GM10266 (cell line): ENCODE data around the gene CASP12.

ENCODE experiments used
- DNase-seq: peaks from one replicate; pipeline ENCODE4 v3.0.0; 2012; ENCODE audit errors: extremely low spot score
- CTCF ChIP-seq: IDR thresholded peaks from 2 replicates; pipeline ENCODE4 v1.5.1; 2012; ENCODE audit warnings: mild to moderate bottlenecking, low read depth; ENCODE audit not compliant: control insufficient read depth, insufficient read depth; ENCODE audit errors: missing control alignments

CASP12 gene

GRCh38 chr11:104926771-104927611 lies 28.7 kb upstream of the CASP12 start:
- no peak for TF ChIP-seq CTCF

GRCh38 chr11:104925850-104926249 lies 27.6 kb upstream of the CASP12 start:
- no peak for TF ChIP-seq CTCF
- DNase-seq = no peak

More at GRCh38 chr11:104926771-104927611, 28.7 kb upstream of the CASP12 start:
- no peak for DNase-seq

- no peak for TF ChIP-seq CTCF
- no peak for DNase-seq
These were observed 20.0 kb upstream of the CASP12 start for GRCh38 chr11:104918113-104918824.

DNA sequence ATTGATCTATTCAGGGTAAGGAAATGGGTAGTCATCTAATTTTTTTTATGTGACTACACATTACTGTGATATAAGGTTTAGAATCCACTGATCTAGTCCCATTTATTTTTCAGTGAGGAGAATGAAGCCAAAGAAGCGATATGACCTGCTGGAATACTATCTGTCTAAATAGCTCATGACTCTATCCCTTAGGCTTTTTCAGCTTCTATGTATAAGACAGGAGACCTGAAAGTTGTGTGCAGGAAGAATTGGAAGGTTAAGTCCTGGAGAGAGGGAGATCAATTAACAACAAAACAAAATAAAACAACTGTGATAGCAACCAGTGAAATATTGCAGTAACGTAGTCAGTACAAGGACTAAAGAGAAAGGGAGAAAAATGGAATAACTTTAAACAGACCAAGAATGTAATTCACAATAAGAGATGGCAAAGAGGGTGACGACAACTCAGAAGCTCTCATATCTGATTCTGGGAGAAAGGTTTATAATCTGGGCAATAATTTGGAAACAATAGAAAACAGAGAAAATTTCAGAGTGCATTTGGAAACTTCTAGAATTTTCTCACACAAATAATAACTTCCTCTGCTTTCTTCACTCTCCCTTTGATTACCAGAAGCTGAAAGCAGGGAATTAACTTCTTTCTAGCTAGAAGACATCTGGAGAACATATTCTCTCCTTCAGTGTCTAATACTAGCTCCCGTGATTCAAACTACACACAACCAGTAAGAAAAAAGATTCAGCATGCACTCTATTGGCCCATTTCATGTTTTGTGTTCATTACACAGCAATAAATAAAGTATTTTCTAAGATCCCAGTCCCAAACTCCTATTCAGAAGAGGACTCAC lies 19.2 kb upstream of the CASP12 start:
- TF ChIP-seq CTCF = no peak
- DNase-seq = no peak

- no peak for DNase-seq
- TF ChIP-seq CTCF = no peak
These were observed 18.2 kb upstream of the CASP12 start for GRCh38 chr11:104916442-104916841.

- DNase-seq = no peak
- TF ChIP-seq CTCF = no peak
These were observed 13.8 kb upstream of the CASP12 start for GRCh38 chr11:104912102-104912501.
